H1 (cell line): ENCODE data around the gene TGFBI. TPM values are rescaled to one million over a fixed set of nuclear protein-coding genes. Genes with fewer than 3 reads are reported as not detected.

ENCODE experiments used
- ATF2 ChIP-seq: IDR thresholded peaks from 2 replicates; pipeline ENCODE4 v1.6.1; 2012; ENCODE audit warnings: low read length, inconsistent platforms
- CREB1 ChIP-seq: IDR thresholded peaks from 2 replicates; pipeline ENCODE4 v1.6.1; 2012; ENCODE audit warnings: inconsistent platforms
- GABPA ChIP-seq: IDR thresholded peaks from 2 replicates; pipeline ENCODE4 v1.6.1; 2011; ENCODE audit warnings: mild to moderate bottlenecking, low read length, moderate library complexity, borderline replicate concordance; ENCODE audit not compliant: insufficient read depth
- MAX ChIP-seq: IDR thresholded peaks from 2 replicates; pipeline ENCODE4 v1.6.1; 2012; ENCODE audit warnings: inconsistent platforms
- NRF1 ChIP-seq: IDR thresholded peaks from 2 replicates; pipeline ENCODE4 v1.6.1; 2011; ENCODE audit warnings: mild to moderate bottlenecking, low read depth, low read length, improper control_type of control experiment
- RBBP5 ChIP-seq: IDR thresholded peaks from 2 replicates; pipeline ENCODE4 v1.7.1; 2012; ENCODE audit warnings: low read depth, mild to moderate bottlenecking, inconsistent platforms, low read length, moderate library complexity, borderline replicate concordance
- RXRA ChIP-seq: IDR thresholded peaks from 2 replicates; pipeline ENCODE4 v1.6.1; 2011; ENCODE audit warnings: low read depth, mild to moderate bottlenecking, low read length, moderate library complexity; ENCODE audit not compliant: insufficient read depth
- SP2 ChIP-seq: IDR thresholded peaks from 2 replicates; pipeline ENCODE4 v1.6.1; 2012; ENCODE audit warnings: mild to moderate bottlenecking, low read length, inconsistent platforms
- SRF ChIP-seq: IDR thresholded peaks from 2 replicates; pipeline ENCODE4 v1.6.1; 2011; ENCODE audit warnings: mild to moderate bottlenecking, low read depth, low read length, moderate library complexity
- TAF1 ChIP-seq: IDR thresholded peaks from 2 replicates; pipeline ENCODE4 v1.6.1; 2011; ENCODE audit warnings: mild to moderate bottlenecking, low read depth, low read length
- USF2 ChIP-seq: IDR thresholded peaks from 2 replicates; pipeline ENCODE4 v1.6.1; 2011; ENCODE audit warnings: low read length, improper control_type of control experiment
- polyA plus RNA-seq, 7 experiments: library from polyadenylated mRNA; depleted of rRNA in 3 of 7; stranded (reverse) in 5 of 7; unstranded in 2 of 7; fragments of >200 nt in 5 of 7; fragments of 200-250 nt in 2 of 7; gene quantifications; 1 replicate in 5 of 7; 2 replicates in 1 of 7; 4 replicates in 1 of 7; pipeline versions ENCODE4 v1.2.1 to v1.2.3, GENCODE V29; 2011 to 2013; ENCODE audit warnings: missing spikeins in 2 of 7, mixed read lengths in 2 of 7
- total RNA-seq: library from RNA; stranded (reverse); fragmentation: NEBNext Ultra II Directional; extraction: Animal tissue kit (Norgen Biotek cat#: 25700); gene quantifications from 2 replicates; pipeline ENCODE4 v1.2.1, GENCODE V29; 2021
- TF ChIP-seq, protein P1 (sequence below): IDR thresholded peaks from 2 replicates; pipeline ENCODE4 v1.6.1; 2012; ENCODE audit warnings: inconsistent platforms

The TGFBI gene
- total and polyA plus RNA-seq, 2 of the 8 experiments (the other 6 are each of a cell fraction or from before 2014, with no cell fraction given) = 6.0 to 8.5 TPM

GRCh38 chr5:136028782-136029742, at the start of gene TGFBI (continued):
- TF ChIP-seq RXRA (no peak), RBBP5 (peak; percentile 80; the same call in 1 of the 2 replicates), TAF1 (peak; percentile 69), GABPA (no peak), CREB1 (no peak), MAX (peak; percentile 75; the same call in 1 of the 2 replicates), SP2 (no peak), USF2 (no peak), ATF2 (no peak), NRF1 (no peak), SRF (no peak)
- TF ChIP-seq, protein P1, sequence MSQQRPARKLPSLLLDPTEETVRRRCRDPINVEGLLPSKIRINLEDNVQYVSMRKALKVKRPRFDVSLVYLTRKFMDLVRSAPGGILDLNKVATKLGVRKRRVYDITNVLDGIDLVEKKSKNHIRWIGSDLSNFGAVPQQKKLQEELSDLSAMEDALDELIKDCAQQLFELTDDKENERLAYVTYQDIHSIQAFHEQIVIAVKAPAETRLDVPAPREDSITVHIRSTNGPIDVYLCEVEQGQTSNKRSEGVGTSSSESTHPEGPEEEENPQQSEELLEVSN = peak; percentile 88
